ENCODE measurements around the gene AGO3. TPM values are rescaled to one million over a fixed set of nuclear protein-coding genes. Genes with fewer than 3 reads are reported as not detected.
A peak's percentile ranks its signal among the peaks of the same experiment; 100 is the strongest.

Gene AGO3
- total RNA-seq, 2 experiments from 2014 or later, result 31.3 to 34.5 TPM

DNA sequence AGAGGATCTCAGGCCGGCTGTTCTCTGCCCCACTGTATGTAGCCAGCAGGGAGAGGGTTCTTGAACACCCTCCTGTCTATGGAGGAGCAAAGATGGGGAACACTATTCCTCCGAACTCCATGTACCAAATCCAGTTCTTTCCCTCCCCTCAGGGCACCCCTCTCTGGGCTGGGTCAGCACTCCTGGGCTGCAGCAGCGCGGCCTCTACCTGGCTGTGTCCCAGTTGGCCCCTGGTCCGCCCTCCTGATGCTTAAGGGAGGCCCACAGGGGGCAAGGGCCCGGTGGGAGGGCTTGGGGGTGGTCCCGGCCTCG is 157.3 kb downstream of the AGO3 start:
- peaks cover 33% of the 10 kb centered on the region for H3K36me3 Mint-ChIP-seq (ENCODE audit: low read depth)
- H3K4me3 Mint-ChIP-seq, result peak overlapping the region; percentile 93
- ChIA-PET CTCF (interaction anchor here (0.6 kb wide), 1 partner anchor 62 kb away, joined by 3 read pairs; no protein-coding TSS in a partner anchor), POLR2A (interaction anchor here (1.4 to 1.6 kb wide), 2 partner anchors 72 to 157 kb away, joined by 4 to 5 read pairs; partner anchors contain the start of gene AGO3)
- TF ChIP-seq, protein P1, sequence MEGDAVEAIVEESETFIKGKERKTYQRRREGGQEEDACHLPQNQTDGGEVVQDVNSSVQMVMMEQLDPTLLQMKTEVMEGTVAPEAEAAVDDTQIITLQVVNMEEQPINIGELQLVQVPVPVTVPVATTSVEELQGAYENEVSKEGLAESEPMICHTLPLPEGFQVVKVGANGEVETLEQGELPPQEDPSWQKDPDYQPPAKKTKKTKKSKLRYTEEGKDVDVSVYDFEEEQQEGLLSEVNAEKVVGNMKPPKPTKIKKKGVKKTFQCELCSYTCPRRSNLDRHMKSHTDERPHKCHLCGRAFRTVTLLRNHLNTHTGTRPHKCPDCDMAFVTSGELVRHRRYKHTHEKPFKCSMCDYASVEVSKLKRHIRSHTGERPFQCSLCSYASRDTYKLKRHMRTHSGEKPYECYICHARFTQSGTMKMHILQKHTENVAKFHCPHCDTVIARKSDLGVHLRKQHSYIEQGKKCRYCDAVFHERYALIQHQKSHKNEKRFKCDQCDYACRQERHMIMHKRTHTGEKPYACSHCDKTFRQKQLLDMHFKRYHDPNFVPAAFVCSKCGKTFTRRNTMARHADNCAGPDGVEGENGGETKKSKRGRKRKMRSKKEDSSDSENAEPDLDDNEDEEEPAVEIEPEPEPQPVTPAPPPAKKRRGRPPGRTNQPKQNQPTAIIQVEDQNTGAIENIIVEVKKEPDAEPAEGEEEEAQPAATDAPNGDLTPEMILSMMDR (IDR thresholded peaks at IDR 0.05), result no peak
- peak overlapping the region; percentile 86 for H3K27ac Mint-ChIP-seq
- peaks cover 23% of the 10 kb centered on the region for H3K4me1 Mint-ChIP-seq (ENCODE audit: low read depth)
- Histone ChIP-seq H3K27me3 (ENCODE audit: control insufficient read depth in 1 of 2, insufficient read depth in 2 of 2, low read length in 2 of 2) (peaks cover 18 to 20% of the 10 kb centered on the region in 2 experiments), H3K9me3 (ENCODE audit: control insufficient read depth in 1 of 2, insufficient read depth in 1 of 2, low read length in 2 of 2) (peaks cover 0 to 16% of the 10 kb centered on the region in 2 experiments), H3K27ac (ENCODE audit: low read depth in 1 of 2, low read length in 2 of 2) (no peak overlapping the region), H3K36me3 (ENCODE audit: insufficient read depth, low read length) (peaks cover 22% of the 10 kb centered on the region), H3K4me1 (ENCODE audit: insufficient read depth, low read length) (peaks cover 53% of the 10 kb centered on the region), H3K4me3 (ENCODE audit: low read length) (peak overlapping the region; percentile 95)
- ATAC-seq (ENCODE audit: poor library complexity), result peak; percentile 16
- peaks cover 25% of the 10 kb centered on the region for H3K27me3 Mint-ChIP-seq
- DNase-seq, result no peak
- H3K9me3 Mint-ChIP-seq, result no peaks in the 10 kb centered on the region
- intact Hi-C loops (cut with DNase I, micrococcal nuclease), result loop anchor here in 1 of 2 experiments (1.0 to 10.0 kb wide), 7 partner anchors 61 to 1774 kb away; partner anchors contain the start of genes AGO1, STK40, THRAP3 and TRAPPC3

DNA sequence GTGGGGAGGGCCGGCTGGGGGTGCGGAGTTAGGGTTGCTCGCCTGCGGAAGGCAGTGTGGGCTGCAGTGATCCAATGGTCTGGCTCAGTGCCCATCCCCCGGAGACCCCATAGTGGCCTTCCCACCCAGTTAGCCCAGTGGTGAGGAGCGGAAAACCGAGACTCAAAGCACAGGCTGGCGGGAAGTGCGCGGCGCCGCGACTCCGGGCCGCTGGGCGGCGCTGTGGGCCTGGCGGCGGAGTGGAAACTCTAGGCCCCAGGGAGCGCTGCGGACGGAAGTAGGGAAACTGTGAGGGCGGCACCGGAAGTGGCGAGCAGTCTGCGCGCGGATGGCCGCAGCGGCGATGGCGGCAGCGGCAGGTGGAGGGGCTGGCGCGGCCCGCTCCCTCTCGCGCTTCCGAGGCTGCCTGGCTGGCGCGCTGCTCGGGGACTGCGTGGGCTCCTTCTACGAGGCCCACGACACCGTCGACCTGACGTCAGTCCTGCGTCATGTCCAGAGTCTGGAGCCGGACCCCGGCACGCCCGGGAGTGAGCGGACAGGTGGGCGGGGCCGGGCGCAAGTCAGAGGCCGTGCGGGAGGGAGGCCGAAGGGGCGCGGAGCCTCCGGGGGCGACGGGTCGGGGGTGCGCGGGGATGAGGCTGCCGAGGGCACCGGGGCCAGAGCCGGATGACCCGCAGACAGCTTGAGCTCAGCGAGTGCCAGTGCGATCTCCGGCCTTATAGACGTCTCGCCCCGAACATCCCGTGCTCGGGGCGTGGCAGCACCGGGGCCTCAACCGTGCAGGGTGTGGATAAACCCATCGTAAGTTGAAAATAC is 157.9 kb downstream of the AGO3 start, which contains the start of gene ADPRS:
ADPRS (plus strand) TSS at position 316 of the 816 bp plus-strand sequence; CDS start at position 329, 13 bp downstream.
- intact Hi-C loops (cut with DNase I, micrococcal nuclease), result loop anchor here in 1 of 2 experiments (1.0 to 10.0 kb wide), 7 partner anchors 61 to 1774 kb away; partner anchors contain the start of genes AGO1, STK40, THRAP3 and TRAPPC3
- peaks cover 54% of the 10 kb centered on the region for H3K4me1 ChIP-seq (ENCODE audit: insufficient read depth, low read length)
- Mint-ChIP-seq H3K9me3 (no peaks in the 10 kb centered on the region), H3K4me1 (ENCODE audit: low read depth) (peaks cover 23% of the 10 kb centered on the region), H3K4me3 (peak within 1 kb of the TSS; percentile 93), H3K27ac (peak within 1 kb of the TSS; percentile 86), H3K27me3 (peaks cover 21% of the 10 kb centered on the region), H3K36me3 (ENCODE audit: low read depth) (peaks cover 38% of the 10 kb centered on the region)
- H3K9me3 ChIP-seq (ENCODE audit: control insufficient read depth in 1 of 2, insufficient read depth in 1 of 2, low read length in 2 of 2), result peaks cover 0 to 15% of the 10 kb centered on the region in 2 experiments
- peak; percentile 83 to 96 (median 88) for DNase-seq
- ChIA-PET CTCF (interaction anchor here (0.6 kb wide), 2 partner anchors 11 to 61 kb away, joined by 3 read pairs; no protein-coding TSS in a partner anchor), POLR2A (interaction anchor here (1.2 to 1.6 kb wide), 3 partner anchors 71 to 158 kb away, joined by 4 to 9 read pairs (median 5); partner anchors contain the start of genes AGO3 and THRAP3)
- H3K36me3 ChIP-seq (ENCODE audit: insufficient read depth, low read length), result peaks cover 27% of the 10 kb centered on the region
- peak within 1 kb of the TSS; percentile 73 to 83 for H3K27ac ChIP-seq (ENCODE audit: low read depth in 1 of 2, low read length in 2 of 2)
- H3K4me3 ChIP-seq (ENCODE audit: low read length), result peak within 1 kb of the TSS; percentile 95
- TF ChIP-seq, protein P1 (IDR thresholded peaks at IDR 0.05), result peak; percentile 96
- H3K27me3 ChIP-seq (ENCODE audit: control insufficient read depth in 1 of 2, insufficient read depth in 2 of 2, low read length in 2 of 2), result peaks cover 13 to 14% of the 10 kb centered on the region in 2 experiments
- peak; percentile 88 for ATAC-seq (ENCODE audit: poor library complexity)

DNA sequence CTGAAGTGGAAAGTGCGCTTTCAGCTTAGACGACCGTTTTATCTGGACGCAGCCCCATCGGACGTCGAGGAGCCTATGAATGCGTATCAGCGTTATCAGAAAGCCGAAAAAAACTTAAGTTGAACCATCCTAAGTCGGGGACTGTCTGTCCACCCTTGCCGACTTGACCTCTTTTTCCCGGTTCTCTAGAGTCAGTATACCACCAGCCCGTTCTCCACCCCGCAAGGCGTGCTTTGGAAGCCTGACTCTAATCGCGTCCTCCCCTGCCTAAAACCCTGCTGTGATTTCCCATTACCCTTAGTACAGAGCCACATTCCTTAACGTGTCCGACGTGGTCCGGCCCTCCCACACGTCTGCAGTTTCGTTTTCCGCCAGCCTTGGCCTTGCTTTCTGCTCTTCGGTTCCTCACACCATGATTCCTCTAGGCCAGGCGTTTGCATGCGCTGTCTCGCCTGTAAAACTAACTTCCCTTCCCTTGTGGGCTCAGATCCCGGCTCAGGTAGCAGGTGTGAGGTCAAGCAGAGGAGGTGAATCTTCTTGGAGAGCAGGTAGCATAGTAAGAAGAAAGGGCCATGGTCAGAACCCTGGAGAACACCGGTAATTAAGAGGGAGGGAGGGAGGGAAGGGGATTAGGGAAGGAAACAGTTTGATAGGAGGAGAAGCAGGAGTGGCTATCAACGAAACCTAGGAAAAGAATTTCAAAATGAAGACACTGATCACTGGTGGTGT is 158.7 kb downstream of the AGO3 start:
- peaks cover 35% of the 10 kb centered on the region for H3K36me3 ChIP-seq (ENCODE audit: insufficient read depth, low read length)
- ChIA-PET CTCF (interaction anchor here (0.6 kb wide), 1 partner anchor 11 kb away, joined by 3 read pairs; no protein-coding TSS in a partner anchor), POLR2A (interaction anchor here (1.2 to 1.6 kb wide), 3 partner anchors 71 to 159 kb away, joined by 4 to 9 read pairs (median 5); partner anchors contain the start of genes AGO3 and THRAP3)
- DNase-seq, result peak in 3 of 14 experiments; percentile 31 to 50 (median 43)
- intact Hi-C loops (cut with DNase I, micrococcal nuclease), result loop anchor here in 1 of 2 experiments (2.0 to 10.0 kb wide), 6 partner anchors 85 to 1773 kb away; partner anchors contain the start of genes AGO1 and STK40
- peaks cover 23% of the 10 kb centered on the region for H3K4me1 Mint-ChIP-seq (ENCODE audit: low read depth)
- peaks cover 46% of the 10 kb centered on the region for H3K36me3 Mint-ChIP-seq (ENCODE audit: low read depth)
- peak; percentile 4 for ATAC-seq (ENCODE audit: poor library complexity)
- peak overlapping the region; percentile 93 for H3K4me3 Mint-ChIP-seq
- peak overlapping the region; percentile 86 for H3K27ac Mint-ChIP-seq
- H3K4me1 ChIP-seq (ENCODE audit: insufficient read depth, low read length), result peaks cover 46% of the 10 kb centered on the region
- H3K9me3 ChIP-seq (ENCODE audit: control insufficient read depth in 1 of 2, insufficient read depth in 1 of 2, low read length in 2 of 2), result peaks cover 0 to 7% of the 10 kb centered on the region in 2 experiments
- H3K4me3 ChIP-seq (ENCODE audit: low read length), result peak overlapping the region; percentile 95
- peaks cover 7 to 12% of the 10 kb centered on the region in 2 experiments for H3K27me3 ChIP-seq (ENCODE audit: control insufficient read depth in 1 of 2, insufficient read depth in 2 of 2, low read length in 2 of 2)
- H3K9me3 Mint-ChIP-seq, result no peaks in the 10 kb centered on the region
- peaks cover 16% of the 10 kb centered on the region for H3K27me3 Mint-ChIP-seq
- TF ChIP-seq, protein P1 (IDR thresholded peaks at IDR 0.05), result no peak
- H3K27ac ChIP-seq (ENCODE audit: low read depth in 1 of 2, low read length in 2 of 2), result peak overlapping the region; percentile 73 to 83

Measured in CD4-positive, alpha-beta T cell (primary cell).